ENCODE results near the gene CD151. TPM values are rescaled to one million over a fixed set of nuclear protein-coding genes. Genes with fewer than 3 reads are reported as not detected.

CD151 gene
- polyA plus RNA-seq, 1 of the 3 experiments (the other 2 are of a cell fraction) = 922 TPM

DNA sequence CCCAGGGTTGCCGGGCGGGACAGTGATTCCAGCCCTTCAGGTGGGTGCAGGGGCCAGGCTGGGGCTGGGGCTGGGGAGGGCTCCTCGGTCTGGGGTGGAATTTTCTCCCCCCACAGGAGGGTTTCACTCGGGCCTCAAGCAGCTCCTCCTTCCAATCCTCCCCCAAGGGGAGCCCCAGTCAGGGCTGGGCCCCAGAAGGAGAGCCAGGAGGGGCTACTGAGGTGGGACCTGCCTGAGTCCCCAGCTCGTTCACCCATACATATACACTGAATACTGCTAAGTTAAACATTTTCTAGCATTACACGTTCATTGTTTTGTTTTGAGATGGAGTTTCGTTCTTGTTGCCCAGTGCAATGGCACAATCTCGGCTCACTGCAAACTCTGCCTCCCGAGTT, 6.5 kb upstream of the CD151 start:
- WGBS (ENCODE audit: low lambda C conversion rate) = 92% methylated on average over 6 of the region's 9 CpGs
- Histone ChIP-seq H3K9me2 (no peaks in the 10 kb centered on the region), H3K27ac (ENCODE audit: low read depth in 2 of 2, low read length in 1 of 2) (no peak overlapping the region), H3K4me1 (ENCODE audit: control insufficient read depth in 1 of 2, insufficient read depth in 2 of 2, low read depth in 1 of 2, low read length in 1 of 2) (peaks cover 12 to 19% of the 10 kb centered on the region in 2 experiments; a peak in 3 of 4 replicates), H3K36me3 (replicated peaks in 1 of 2; ENCODE audit: control insufficient read depth in 1 of 2, insufficient read depth in 2 of 2, low read length in 1 of 2) (peaks cover 0 to 21% of the 10 kb centered on the region in 2 experiments), H3K4me2 (no peak overlapping the region), H3K4me3 (ENCODE audit: low read depth in 2 of 2, low read length in 1 of 2) (no peak overlapping the region), H3K9me3 (no peaks in the 10 kb centered on the region), H3K27me3 (ENCODE audit: insufficient read depth) (no peaks in the 10 kb centered on the region), H3F3A (replicated peaks; ENCODE audit: insufficient read depth) (peaks cover 4% of the 10 kb centered on the region), H4K20me1 (ENCODE audit: insufficient read depth) (peaks cover 22% of the 10 kb centered on the region), H3K9ac (no peak overlapping the region), H3K79me2 (ENCODE audit: insufficient read depth) (peaks cover 18% of the 10 kb centered on the region), H2AFZ (ENCODE audit: low read depth) (no peak overlapping the region)
- DNase-seq = no peak
- no peak for TF ChIP-seq CHD2 (IDR thresholded peaks at IDR 0.05; ENCODE audit: low read length, partially characterized antibody)
- ChIA-PET POLR2A (no interaction called here), CTCF (interaction anchor here (1.0 kb wide), 1 partner anchor 13 kb away, joined by 3 read pairs; no protein-coding TSS in a partner anchor)

- Histone ChIP-seq H3K4me1 (ENCODE audit: control insufficient read depth in 1 of 2, insufficient read depth in 2 of 2, low read depth in 1 of 2, low read length in 1 of 2) (peaks cover 12 to 19% of the 10 kb centered on the region in 2 experiments; a peak in 3 of 4 replicates), H3K9me3 (no peaks in the 10 kb centered on the region), H3K4me2 (0 out of 2 replicates have a peak overlapping the region, but pooled peaks have one; percentile 37), H3K79me2 (ENCODE audit: insufficient read depth) (peaks cover 15% of the 10 kb centered on the region), H2AFZ (ENCODE audit: low read depth) (no peak overlapping the region), H3K4me3 (ENCODE audit: low read depth in 2 of 2, low read length in 1 of 2) (peak overlapping the region in 1 of 2 experiments; percentile 25; a peak in 1 of 4 replicates), H4K20me1 (ENCODE audit: insufficient read depth) (peaks cover 17% of the 10 kb centered on the region), H3K9me2 (no peaks in the 10 kb centered on the region), H3K9ac (no peak overlapping the region), H3K27me3 (ENCODE audit: insufficient read depth) (no peaks in the 10 kb centered on the region), H3K36me3 (replicated peaks in 1 of 2; ENCODE audit: control insufficient read depth in 1 of 2, insufficient read depth in 2 of 2, low read length in 1 of 2) (peaks cover 0 to 21% of the 10 kb centered on the region in 2 experiments), H3F3A (replicated peaks; ENCODE audit: insufficient read depth) (peaks cover 4% of the 10 kb centered on the region), H3K27ac (ENCODE audit: low read depth in 2 of 2, low read length in 1 of 2) (no peak overlapping the region)
- TF ChIP-seq NFIC (IDR thresholded peaks at IDR 0.05; ENCODE audit: borderline replicate concordance) = no peak
- TF ChIP-seq, protein P1, sequence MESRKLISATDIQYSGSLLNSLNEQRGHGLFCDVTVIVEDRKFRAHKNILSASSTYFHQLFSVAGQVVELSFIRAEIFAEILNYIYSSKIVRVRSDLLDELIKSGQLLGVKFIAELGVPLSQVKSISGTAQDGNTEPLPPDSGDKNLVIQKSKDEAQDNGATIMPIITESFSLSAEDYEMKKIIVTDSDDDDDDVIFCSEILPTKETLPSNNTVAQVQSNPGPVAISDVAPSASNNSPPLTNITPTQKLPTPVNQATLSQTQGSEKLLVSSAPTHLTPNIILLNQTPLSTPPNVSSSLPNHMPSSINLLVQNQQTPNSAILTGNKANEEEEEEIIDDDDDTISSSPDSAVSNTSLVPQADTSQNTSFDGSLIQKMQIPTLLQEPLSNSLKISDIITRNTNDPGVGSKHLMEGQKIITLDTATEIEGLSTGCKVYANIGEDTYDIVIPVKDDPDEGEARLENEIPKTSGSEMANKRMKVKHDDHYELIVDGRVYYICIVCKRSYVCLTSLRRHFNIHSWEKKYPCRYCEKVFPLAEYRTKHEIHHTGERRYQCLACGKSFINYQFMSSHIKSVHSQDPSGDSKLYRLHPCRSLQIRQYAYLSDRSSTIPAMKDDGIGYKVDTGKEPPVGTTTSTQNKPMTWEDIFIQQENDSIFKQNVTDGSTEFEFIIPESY (IDR thresholded peaks at IDR 0.05; ENCODE audit: borderline replicate concordance, low read depth) = no peak
- TF ChIP-seq GABPA (IDR thresholded peaks at IDR 0.05; ENCODE audit: low read depth) = no peak
- TF ChIP-seq MEF2A (IDR thresholded peaks at IDR 0.05; ENCODE audit: borderline replicate concordance, low read depth) = no peak
- TF ChIP-seq USF1 (IDR thresholded peaks at IDR 0.05; ENCODE audit: borderline replicate concordance, low read depth) = no peak
- TF ChIP-seq RAD21 (IDR thresholded peaks at IDR 0.05; ENCODE audit: low read length) = no peak
- TF ChIP-seq POLR2AphosphoS5 (IDR thresholded peaks at IDR 0.05; ENCODE audit: low read depth, low read length) = no peak
- ChIA-PET CTCF (interaction anchor here (1.0 kb wide), 1 partner anchor 12 kb away, joined by 3 read pairs; no protein-coding TSS in a partner anchor), POLR2A (no interaction called here)
- WGBS (ENCODE audit: low lambda C conversion rate) = 57% methylated on average over 14 of the region's 22 CpGs
- no peak for DNase-seq
These were observed 6.0 kb upstream of the CD151 start for GRCh38 chr11:826836-827145.

All from SK-N-SH (cell line).